ENCODE measurements around the gene RFX2.

Gene RFX2

GRCh38 chr19:6087074-6087571 lies 23.2 kb downstream of the RFX2 start:
- FAIRE-seq = no peak
- no peak for DNase-seq (ENCODE audit: insufficient read length, low spot score)

GRCh38 chr19:6086068-6086788 lies 24.1 kb downstream of the RFX2 start:
- FAIRE-seq = no peak
- no peak for TF ChIP-seq CTCF (IDR thresholded peaks at IDR 0.05; ENCODE audit: insufficient read depth, missing control alignments)
- no peak for DNase-seq (ENCODE audit: insufficient read length, low spot score)

More at GRCh38 chr19:6087074-6087571, 23.2 kb downstream of the RFX2 start:
- no peak for TF ChIP-seq CTCF (IDR thresholded peaks at IDR 0.05; ENCODE audit: insufficient read depth, missing control alignments)

GRCh38 chr19:6084821-6085220 lies 25.5 kb downstream of the RFX2 start:
- no peak for TF ChIP-seq CTCF (IDR thresholded peaks at IDR 0.05; ENCODE audit: insufficient read depth, missing control alignments)
- FAIRE-seq = no peak
- no peak for DNase-seq (ENCODE audit: insufficient read length, low spot score)

GRCh38 chr19:6079107-6079506 lies 31.2 kb downstream of the RFX2 start:
- DNase-seq (ENCODE audit: insufficient read length, low spot score) (no peak), FAIRE-seq (no peak)
- TF ChIP-seq CTCF (IDR thresholded peaks at IDR 0.05; ENCODE audit: insufficient read depth, missing control alignments) = no peak

- DNase-seq (ENCODE audit: insufficient read length, low spot score) (no peak), FAIRE-seq (no peak)
- TF ChIP-seq CTCF (IDR thresholded peaks at IDR 0.05; ENCODE audit: insufficient read depth, missing control alignments) = no peak
Measured at GRCh38 chr19:6078068-6078467, 32.2 kb downstream of the RFX2 start.

GRCh38 chr19:6076675-6077463 lies 33.4 kb downstream of the RFX2 start:
- DNase-seq (ENCODE audit: insufficient read length, low spot score) (no peak), FAIRE-seq (no peak)
- TF ChIP-seq CTCF (IDR thresholded peaks at IDR 0.05; ENCODE audit: insufficient read depth, missing control alignments) = no peak

GRCh38 chr19:6076291-6076665 lies 34.0 kb downstream of the RFX2 start:
- no peak for DNase-seq (ENCODE audit: insufficient read length, low spot score)
- FAIRE-seq = no peak
- no peak for TF ChIP-seq CTCF (IDR thresholded peaks at IDR 0.05; ENCODE audit: insufficient read depth, missing control alignments)
